ENCODE data around the gene LRRC25. TPM values are rescaled to one million over a fixed set of nuclear protein-coding genes. Genes with fewer than 3 reads are reported as not detected.

The LRRC25 gene
- polyA plus RNA-seq, 1 experiment = 0.12 TPM

- TF ChIP-seq, protein P1, sequence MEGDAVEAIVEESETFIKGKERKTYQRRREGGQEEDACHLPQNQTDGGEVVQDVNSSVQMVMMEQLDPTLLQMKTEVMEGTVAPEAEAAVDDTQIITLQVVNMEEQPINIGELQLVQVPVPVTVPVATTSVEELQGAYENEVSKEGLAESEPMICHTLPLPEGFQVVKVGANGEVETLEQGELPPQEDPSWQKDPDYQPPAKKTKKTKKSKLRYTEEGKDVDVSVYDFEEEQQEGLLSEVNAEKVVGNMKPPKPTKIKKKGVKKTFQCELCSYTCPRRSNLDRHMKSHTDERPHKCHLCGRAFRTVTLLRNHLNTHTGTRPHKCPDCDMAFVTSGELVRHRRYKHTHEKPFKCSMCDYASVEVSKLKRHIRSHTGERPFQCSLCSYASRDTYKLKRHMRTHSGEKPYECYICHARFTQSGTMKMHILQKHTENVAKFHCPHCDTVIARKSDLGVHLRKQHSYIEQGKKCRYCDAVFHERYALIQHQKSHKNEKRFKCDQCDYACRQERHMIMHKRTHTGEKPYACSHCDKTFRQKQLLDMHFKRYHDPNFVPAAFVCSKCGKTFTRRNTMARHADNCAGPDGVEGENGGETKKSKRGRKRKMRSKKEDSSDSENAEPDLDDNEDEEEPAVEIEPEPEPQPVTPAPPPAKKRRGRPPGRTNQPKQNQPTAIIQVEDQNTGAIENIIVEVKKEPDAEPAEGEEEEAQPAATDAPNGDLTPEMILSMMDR (IDR thresholded peaks at IDR 0.05; ENCODE audit: low read depth, low read length) = no peak
- POLR2A ChIA-PET = interaction anchor here (0.6 to 2.3 kb wide), 7 partner anchors 14 to 603 kb away, joined by 3 to 18 read pairs (median 4); partner anchors contain the start of gene JUND
- DNase-seq (ENCODE audit: low read depth, low spot score) = no peak
- Histone ChIP-seq H3K4me3 (ENCODE audit: low read depth, low read length) (peak overlapping the region; percentile 47), H3K27me3 (ENCODE audit: control insufficient read depth, insufficient read depth, low read length) (no peaks in the 10 kb centered on the region), H3K27ac (ENCODE audit: low read depth, low read length) (peak overlapping the region; percentile 94), H3K9me3 (ENCODE audit: control insufficient read depth, insufficient read depth, low read length) (no peaks in the 10 kb centered on the region; the same call in 1 of the 2 replicates)
- CTCF ChIA-PET = interaction anchor here (1.4 to 2.6 kb wide), 5 partner anchors 29 to 138 kb away, joined by 3 to 14 read pairs (median 6); no protein-coding TSS in a partner anchor
These were observed 20.0 kb upstream of the LRRC25 start for GRCh38 chr19:18417250-18418028.

- ChIA-PET CTCF (interaction anchor here (1.5 to 2.6 kb wide), 4 partner anchors 27 to 137 kb away, joined by 3 to 14 read pairs (median 9); no protein-coding TSS in a partner anchor), POLR2A (interaction anchor here (0.5 to 2.3 kb wide), 7 partner anchors 14 to 604 kb away, joined by 3 to 18 read pairs (median 4); partner anchors contain the start of gene JUND)
- DNase-seq (ENCODE audit: low read depth, low spot score) = no peak
- TF ChIP-seq, protein P1 (IDR thresholded peaks at IDR 0.05; ENCODE audit: low read depth, low read length) = no peak
- Histone ChIP-seq H3K4me3 (ENCODE audit: low read depth, low read length) (peak overlapping the region; percentile 47), H3K9me3 (ENCODE audit: control insufficient read depth, insufficient read depth, low read length) (no peaks in the 10 kb centered on the region; the same call in 1 of the 2 replicates), H3K27ac (ENCODE audit: low read depth, low read length) (peak overlapping the region; percentile 94), H3K27me3 (ENCODE audit: control insufficient read depth, insufficient read depth, low read length) (no peaks in the 10 kb centered on the region)
These were observed 19.4 kb upstream of the LRRC25 start for GRCh38 chr19:18416778-18417249.

DNA sequence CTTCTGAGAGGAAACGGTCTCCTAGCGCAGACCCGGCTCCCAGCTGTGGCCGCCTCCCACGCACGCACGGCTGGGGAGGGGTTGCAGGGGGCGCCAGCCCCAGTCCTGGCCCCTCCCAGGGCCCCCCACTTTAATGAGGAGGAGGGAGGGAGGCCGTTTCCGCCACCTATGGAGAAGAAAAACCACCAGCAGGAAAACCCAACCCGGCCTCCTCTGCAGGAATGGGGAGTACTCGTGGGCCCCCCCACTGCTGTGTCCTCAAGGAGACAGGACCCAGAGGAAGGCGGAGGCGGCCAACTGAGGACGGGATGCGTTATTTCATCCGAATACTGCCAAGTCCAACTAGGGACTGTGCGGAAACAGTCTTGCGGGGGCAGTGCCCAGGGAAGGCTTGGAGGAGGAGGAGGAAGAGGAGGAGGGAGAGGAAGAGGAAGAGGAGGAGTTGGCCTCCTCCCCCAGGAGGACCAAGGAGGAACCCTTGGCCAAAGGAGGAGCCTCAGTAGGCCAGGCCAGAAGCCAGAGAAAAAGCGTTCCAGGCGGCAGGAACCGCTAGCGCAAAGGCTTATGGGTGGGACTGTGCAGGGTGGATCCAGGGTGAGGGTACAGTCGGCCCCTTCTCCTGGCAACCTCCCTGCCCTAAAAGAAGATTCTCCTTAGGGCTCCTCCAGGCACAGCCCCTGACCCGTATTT is 17.9 kb upstream of the LRRC25 start:
- H3K9me3 ChIP-seq (ENCODE audit: control insufficient read depth, insufficient read depth, low read length) = no peaks in the 10 kb centered on the region; the same call in 1 of the 2 replicates
- H3K27ac ChIP-seq (ENCODE audit: low read depth, low read length) = peak overlapping the region; percentile 94
- TF ChIP-seq, protein P1 (IDR thresholded peaks at IDR 0.05; ENCODE audit: low read depth, low read length) = no peak
- H3K4me3 ChIP-seq (ENCODE audit: low read depth, low read length) = peak overlapping the region; percentile 51
- ChIA-PET CTCF (interaction anchor here (0.6 to 6.5 kb wide), 8 partner anchors 26 to 187 kb away, joined by 3 to 65 read pairs (median 8); no protein-coding TSS in a partner anchor), POLR2A (interaction anchor here (1.0 to 2.3 kb wide), 4 partner anchors 14 to 134 kb away, joined by 3 to 18 read pairs (median 8); partner anchors contain the start of gene JUND)
- DNase-seq (ENCODE audit: low read depth, low spot score) = no peak
- no peaks in the 10 kb centered on the region for H3K27me3 ChIP-seq (ENCODE audit: control insufficient read depth, insufficient read depth, low read length)

- Histone ChIP-seq H3K9me3 (ENCODE audit: control insufficient read depth, insufficient read depth, low read length) (no peaks in the 10 kb centered on the region; the same call in 1 of the 2 replicates), H3K4me3 (ENCODE audit: low read depth, low read length) (peak overlapping the region; percentile 51), H3K27me3 (ENCODE audit: control insufficient read depth, insufficient read depth, low read length) (no peaks in the 10 kb centered on the region), H3K27ac (ENCODE audit: low read depth, low read length) (peak overlapping the region; percentile 94)
- ChIA-PET POLR2A (interaction anchor here (0.7 to 2.0 kb wide), 3 partner anchors 15 to 245 kb away, joined by 3 to 14 read pairs (median 3); partner anchors contain the start of gene JUND), CTCF (interaction anchor here (0.5 to 6.5 kb wide), 7 partner anchors 26 to 186 kb away, joined by 3 to 65 read pairs (median 6); no protein-coding TSS in a partner anchor)
- DNase-seq (ENCODE audit: low read depth, low spot score) = no peak
- TF ChIP-seq, protein P1 (IDR thresholded peaks at IDR 0.05; ENCODE audit: low read depth, low read length) = no peak
These were observed 17.2 kb upstream of the LRRC25 start for GRCh38 chr19:18414504-18415177.
